ENCODE results near the gene APOO. TPM values are rescaled to one million over a fixed set of nuclear protein-coding genes. Genes with fewer than 3 reads are reported as not detected.

The APOO gene
- total RNA-seq, 1 donor from 2014 or later = 78.2 TPM

- H3K27me3 Mint-ChIP-seq = no peaks in the 10 kb centered on the region
- H3K9me3 Mint-ChIP-seq = no peaks in the 10 kb centered on the region
- H3K4me3 Mint-ChIP-seq = no peak overlapping the region
- H3K27ac Mint-ChIP-seq = no peak overlapping the region
- no peak for TF ChIP-seq CTCF (conservative IDR thresholded peaks at IDR 0.05)
- peaks cover 5% of the 10 kb centered on the region for H3K4me1 Mint-ChIP-seq (ENCODE audit: unreplicated experiment)
- no peak for DNase-seq (ENCODE audit: extremely low spot score, unreplicated experiment)
- no peaks in the 10 kb centered on the region for H3K36me3 Mint-ChIP-seq
Measured at GRCh38 chrX:23816179-23816578, 91.6 kb downstream of the APOO start.

DNA sequence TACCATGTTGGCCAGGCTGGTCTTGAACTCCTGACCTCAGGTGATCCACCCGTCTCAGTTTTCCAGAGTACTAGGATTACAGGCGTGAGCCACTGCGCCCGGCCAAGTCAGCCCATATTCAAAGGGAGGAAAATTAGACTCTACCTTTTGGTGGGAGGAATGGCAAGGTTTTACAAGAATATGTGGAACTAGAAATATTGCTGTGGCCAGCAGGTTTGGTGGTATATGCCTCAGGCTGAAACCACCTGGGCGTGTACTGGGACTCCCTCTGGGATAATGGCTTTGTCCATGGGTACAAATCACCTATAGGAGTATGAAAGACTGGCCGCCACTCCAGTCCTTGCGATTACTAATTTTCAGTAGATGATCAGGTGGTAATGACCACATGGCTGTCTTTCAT, 92.4 kb downstream of the APOO start:
- H3K4me1 Mint-ChIP-seq (ENCODE audit: unreplicated experiment) = peaks cover 13% of the 10 kb centered on the region
- H3K9me3 Mint-ChIP-seq = no peaks in the 10 kb centered on the region
- DNase-seq (ENCODE audit: extremely low spot score, unreplicated experiment) = no peak
- H3K4me3 Mint-ChIP-seq = no peak overlapping the region
- H3K27me3 Mint-ChIP-seq = no peaks in the 10 kb centered on the region
- TF ChIP-seq CTCF (conservative IDR thresholded peaks at IDR 0.05) = no peak
- no peaks in the 10 kb centered on the region for H3K36me3 Mint-ChIP-seq
- H3K27ac Mint-ChIP-seq = no peak overlapping the region

- H3K4me1 Mint-ChIP-seq (ENCODE audit: unreplicated experiment) = peaks cover 13% of the 10 kb centered on the region
- no peak overlapping the region for H3K4me3 Mint-ChIP-seq
- H3K9me3 Mint-ChIP-seq = no peaks in the 10 kb centered on the region
- no peak for TF ChIP-seq CTCF (conservative IDR thresholded peaks at IDR 0.05)
- H3K27me3 Mint-ChIP-seq = no peaks in the 10 kb centered on the region
- H3K27ac Mint-ChIP-seq = no peak overlapping the region
- H3K36me3 Mint-ChIP-seq = no peaks in the 10 kb centered on the region
- DNase-seq (ENCODE audit: extremely low spot score, unreplicated experiment) = no peak
Measured at GRCh38 chrX:23813808-23814207, 93.9 kb downstream of the APOO start.

DNA sequence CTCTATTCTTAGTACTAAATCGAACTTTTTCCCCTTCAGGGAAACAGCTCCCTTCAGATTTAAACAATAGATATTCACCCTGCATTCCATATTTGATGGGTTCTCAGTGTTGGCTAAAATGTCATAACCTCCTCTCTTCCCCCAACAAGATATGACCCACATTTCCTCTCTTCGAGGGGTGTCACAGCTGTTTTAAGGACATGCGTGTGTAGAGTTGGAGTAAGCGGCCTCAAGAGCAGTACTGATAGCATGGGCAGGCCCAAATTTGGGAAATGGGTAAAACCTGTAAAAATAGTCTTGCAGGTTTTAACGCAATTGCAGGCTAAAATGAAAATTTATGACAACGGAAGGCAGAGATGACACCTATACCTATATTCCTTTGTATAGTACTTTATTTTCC, 96.1 kb downstream of the APOO start:
- no peak overlapping the region for H3K4me3 Mint-ChIP-seq
- H3K27me3 Mint-ChIP-seq = no peaks in the 10 kb centered on the region
- peaks cover 23% of the 10 kb centered on the region for H3K4me1 Mint-ChIP-seq (ENCODE audit: unreplicated experiment)
- DNase-seq (ENCODE audit: extremely low spot score, unreplicated experiment) = no peak
- H3K36me3 Mint-ChIP-seq = no peaks in the 10 kb centered on the region
- no peak for TF ChIP-seq CTCF (conservative IDR thresholded peaks at IDR 0.05)
- H3K27ac Mint-ChIP-seq = no peak overlapping the region
- H3K9me3 Mint-ChIP-seq = peaks cover 7% of the 10 kb centered on the region

DNA sequence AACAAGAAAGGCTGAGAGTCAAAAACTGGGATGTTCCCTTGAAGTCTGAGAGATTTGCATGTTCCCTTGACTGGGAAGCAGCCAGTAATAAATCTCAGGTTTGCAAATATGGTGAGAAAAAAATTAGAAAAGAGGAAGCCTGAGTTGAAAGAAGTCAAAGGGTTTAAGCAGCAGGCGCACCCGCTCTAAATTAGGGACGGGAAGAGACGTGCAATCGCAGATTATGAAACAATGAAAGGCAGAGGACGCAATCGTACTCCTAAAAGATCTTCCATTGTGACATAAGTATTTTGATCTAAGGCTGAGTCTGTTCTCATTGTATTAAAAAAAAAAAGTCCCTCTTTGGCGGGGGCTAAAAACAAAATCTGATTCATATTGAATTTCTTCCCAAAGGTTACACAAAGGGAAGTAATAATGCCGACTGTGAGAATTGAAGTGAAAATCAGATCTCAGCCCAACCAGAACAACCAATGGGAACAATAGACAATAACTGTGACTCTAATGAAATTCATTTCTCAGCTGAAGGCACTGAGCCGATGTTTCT, 96.6 kb downstream of the APOO start:
- DNase-seq (ENCODE audit: extremely low spot score, unreplicated experiment) = no peak
- H3K9me3 Mint-ChIP-seq = peaks cover 7% of the 10 kb centered on the region
- no peak overlapping the region for H3K4me3 Mint-ChIP-seq
- H3K4me1 Mint-ChIP-seq (ENCODE audit: unreplicated experiment) = peaks cover 23% of the 10 kb centered on the region
- H3K27ac Mint-ChIP-seq = no peak overlapping the region
- no peaks in the 10 kb centered on the region for H3K36me3 Mint-ChIP-seq
- TF ChIP-seq CTCF (conservative IDR thresholded peaks at IDR 0.05) = no peak
- H3K27me3 Mint-ChIP-seq = no peaks in the 10 kb centered on the region

- H3K36me3 Mint-ChIP-seq = no peaks in the 10 kb centered on the region
- no peak overlapping the region for H3K27ac Mint-ChIP-seq
- H3K4me1 Mint-ChIP-seq (ENCODE audit: unreplicated experiment) = peaks cover 27% of the 10 kb centered on the region
- TF ChIP-seq CTCF (conservative IDR thresholded peaks at IDR 0.05) = no peak
- no peak for DNase-seq (ENCODE audit: extremely low spot score, unreplicated experiment)
- H3K9me3 Mint-ChIP-seq = peaks cover 7% of the 10 kb centered on the region
- H3K27me3 Mint-ChIP-seq = no peaks in the 10 kb centered on the region
- no peak overlapping the region for H3K4me3 Mint-ChIP-seq
Measured at GRCh38 chrX:23810279-23810678, 97.5 kb downstream of the APOO start.

Data from type B pancreatic cell (in vitro differentiated cells).